PC-3 (cell line): Measurements from ENCODE around the gene MAPK8. TPM values are rescaled to one million over a fixed set of nuclear protein-coding genes. Genes with fewer than 3 reads are reported as not detected.

ENCODE experiments used
- ATAC-seq: fragments of 200-7000 bp; cut with Tn5 transposase; 2 replicates; pipeline ENCODE4 v1.9.1; 2020; ENCODE audit warnings: mild to moderate bottlenecking, moderate library complexity
- BruUV-seq: library from RNA; stranded (reverse); fragments of 400-500 nt; replicated peaks from 2 replicates; lab custom pipeline; 2021; lab: Mats Ljungman, UMichigan
- CTCF ChIA-PET: fragments of 300-600 bp; sonication (Branson Sonifier 250); formaldehyde crosslinking; loops from one replicate; lab custom pipeline; 2022; ENCODE audit warnings: antibody characterized with exemption; lab: Charles Lee
- POLR2A ChIA-PET: fragments of 300-600 bp; sonication (Branson Sonifier 250); formaldehyde crosslinking; loops from one replicate; lab custom pipeline; 2022; ENCODE audit warnings: antibody characterized with exemption; ENCODE audit not compliant: unreplicated experiment; lab: Charles Lee
- DNase-seq: peaks from one replicate; pipeline ENCODE4 v3.0.0-alpha.2; 2015
- H2AFZ ChIP-seq: fragments of 300-600 bp; sonication (generic); 2 replicates; pipeline ENCODE4 v1.6.0; 2016; ENCODE audit warnings: antibody characterized with exemption, low read length
- H3F3A ChIP-seq: fragments of 300-600 bp; sonication (generic); one replicate; pipeline ENCODE4 v1.6.0; 2017; ENCODE audit warnings: antibody characterized with exemption, low read length, control low read depth, mild to moderate bottlenecking; ENCODE audit not compliant: unreplicated experiment
- H3K27ac ChIP-seq: fragments of 300-600 bp; sonication (generic); 2 replicates; pipeline ENCODE4 v1.5.1; 2016; ENCODE audit warnings: mild to moderate bottlenecking, low read length
- H3K27me3 ChIP-seq: fragments of 300-600 bp; sonication (generic); 2 replicates; pipeline ENCODE4 v1.6.1; 2016; ENCODE audit warnings: low read length, mixed read lengths
- H3K36me3 ChIP-seq: fragments of 300-600 bp; sonication (generic); 2 replicates; pipeline ENCODE4 v1.6.1; 2016; ENCODE audit warnings: low read depth, mixed run types, low read length, mixed read lengths
- H3K4me1 ChIP-seq: fragments of 300-600 bp; sonication (generic); 2 replicates; pipeline ENCODE4 v1.5.1; 2016; ENCODE audit warnings: low read length; ENCODE audit not compliant: insufficient read depth
- H3K4me2 ChIP-seq: fragments of 300-600 bp; sonication (generic); 2 replicates; pipeline ENCODE4 v1.6.0; 2016; ENCODE audit warnings: low read length
- H3K4me3 ChIP-seq: fragments of 300-600 bp; sonication (generic); 2 replicates; pipeline ENCODE4 v1.5.1; 2016; ENCODE audit warnings: mild to moderate bottlenecking, low read length, mixed read lengths
- H3K79me2 ChIP-seq: fragments of 300-600 bp; sonication (generic); 2 replicates; pipeline ENCODE4 v1.6.1; 2017; ENCODE audit warnings: low read length, mixed read lengths
- H3K9ac ChIP-seq: fragments of 300-600 bp; sonication (generic); 2 replicates; pipeline ENCODE4 v1.6.0; 2016; ENCODE audit warnings: mild to moderate bottlenecking, low read length
- H3K9me2 ChIP-seq: fragments of 300-600 bp; sonication (generic); replicated peaks from 2 replicates; pipeline ENCODE4 v1.6.1; 2016; ENCODE audit warnings: mixed run types, low read length, mixed read lengths
- H3K9me3 ChIP-seq: fragments of 300-600 bp; sonication (generic); 2 replicates; pipeline ENCODE4 v1.6.1; 2016; ENCODE audit warnings: low read length, mixed read lengths
- H4K20me1 ChIP-seq: fragments of 300-600 bp; sonication (generic); 2 replicates; pipeline ENCODE4 v1.6.1; 2016; ENCODE audit warnings: low read length, mixed read lengths
- EZH2 ChIP-seq: fragments of 300-600 bp; sonication (generic); IDR thresholded peaks from one replicate; pipeline ENCODE4 v1.6.1; 2017; ENCODE audit warnings: antibody characterized with exemption, mild to moderate bottlenecking, low read length; ENCODE audit not compliant: unreplicated experiment
- EZH2phosphoT487 ChIP-seq: fragments of 300-600 bp; sonication (generic); IDR thresholded peaks from 2 replicates; pipeline ENCODE4 v1.6.1; 2018; ENCODE audit warnings: mild to moderate bottlenecking, antibody characterized with exemption, low read length, borderline replicate concordance
- intact Hi-C: fragments of 100-400 bp; cut with micrococcal nuclease; formaldehyde crosslinking; loops from 2 replicates; pipeline ENCODE4 v1.9.0; 2023
- total RNA-seq: library from RNA; depleted of rRNA; stranded (reverse); fragments of >200 nt; gene quantifications from 2 replicates; pipeline ENCODE4 v1.2.3, GENCODE V29; 2014
- TF ChIP-seq, protein P1 (sequence below): fragments of 300-600 bp; sonication (generic); conservative IDR thresholded peaks from 2 replicates; pipeline ENCODE4 v1.5.1; 2017; ENCODE audit warnings: antibody characterized with exemption, low read depth, mild to moderate bottlenecking, low read length

The MAPK8 gene
- total RNA-seq, 1 experiment from 2014 or later: 26.6 TPM

DNA sequence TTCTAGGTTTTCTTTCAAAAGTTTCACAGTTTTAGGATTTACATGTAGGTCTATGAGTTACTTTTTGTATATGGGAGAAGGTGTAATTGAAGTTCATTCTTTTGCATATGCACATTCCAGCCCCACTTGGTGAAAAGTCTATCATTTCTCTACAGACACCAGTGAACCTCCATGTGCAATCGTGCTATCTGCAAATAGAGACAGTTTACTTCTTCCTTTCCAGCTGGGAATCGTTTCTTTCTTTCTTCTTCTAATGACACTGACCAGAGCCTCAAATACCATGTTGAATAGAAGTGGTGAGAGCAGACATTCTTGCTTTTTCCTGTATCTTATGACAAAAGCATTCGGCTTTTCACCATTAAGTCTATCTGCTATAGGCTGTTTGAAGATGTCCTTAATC lies 175.7 kb downstream of the MAPK8 start:
- no peaks in the 10 kb centered on the region for H4K20me1 ChIP-seq
- ChIA-PET CTCF (no interaction called here), POLR2A (no interaction called here)
- H2AFZ ChIP-seq: no peak overlapping the region
- no peaks in the 10 kb centered on the region for H3K27me3 ChIP-seq
- H3F3A ChIP-seq: no peaks in the 10 kb centered on the region
- H3K79me2 ChIP-seq: no peaks in the 10 kb centered on the region
- ATAC-seq (no peak), DNase-seq (no peak)
- no peak overlapping the region for H3K4me3 ChIP-seq
- H3K4me1 ChIP-seq: no peaks in the 10 kb centered on the region
- H3K9ac ChIP-seq: no peak overlapping the region
- H3K9me3 ChIP-seq: no peaks in the 10 kb centered on the region
- TF ChIP-seq EZH2 (no peak), EZH2phosphoT487 (no peak)
- TF ChIP-seq, protein P1, sequence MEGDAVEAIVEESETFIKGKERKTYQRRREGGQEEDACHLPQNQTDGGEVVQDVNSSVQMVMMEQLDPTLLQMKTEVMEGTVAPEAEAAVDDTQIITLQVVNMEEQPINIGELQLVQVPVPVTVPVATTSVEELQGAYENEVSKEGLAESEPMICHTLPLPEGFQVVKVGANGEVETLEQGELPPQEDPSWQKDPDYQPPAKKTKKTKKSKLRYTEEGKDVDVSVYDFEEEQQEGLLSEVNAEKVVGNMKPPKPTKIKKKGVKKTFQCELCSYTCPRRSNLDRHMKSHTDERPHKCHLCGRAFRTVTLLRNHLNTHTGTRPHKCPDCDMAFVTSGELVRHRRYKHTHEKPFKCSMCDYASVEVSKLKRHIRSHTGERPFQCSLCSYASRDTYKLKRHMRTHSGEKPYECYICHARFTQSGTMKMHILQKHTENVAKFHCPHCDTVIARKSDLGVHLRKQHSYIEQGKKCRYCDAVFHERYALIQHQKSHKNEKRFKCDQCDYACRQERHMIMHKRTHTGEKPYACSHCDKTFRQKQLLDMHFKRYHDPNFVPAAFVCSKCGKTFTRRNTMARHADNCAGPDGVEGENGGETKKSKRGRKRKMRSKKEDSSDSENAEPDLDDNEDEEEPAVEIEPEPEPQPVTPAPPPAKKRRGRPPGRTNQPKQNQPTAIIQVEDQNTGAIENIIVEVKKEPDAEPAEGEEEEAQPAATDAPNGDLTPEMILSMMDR: no peak
- BruUV-seq: no TSS peak
- no peak overlapping the region for H3K27ac ChIP-seq
- H3K36me3 ChIP-seq: no peaks in the 10 kb centered on the region
- no peaks in the 10 kb centered on the region for H3K9me2 ChIP-seq
- intact Hi-C loops: no loop called here
- H3K4me2 ChIP-seq: no peak overlapping the region

DNA sequence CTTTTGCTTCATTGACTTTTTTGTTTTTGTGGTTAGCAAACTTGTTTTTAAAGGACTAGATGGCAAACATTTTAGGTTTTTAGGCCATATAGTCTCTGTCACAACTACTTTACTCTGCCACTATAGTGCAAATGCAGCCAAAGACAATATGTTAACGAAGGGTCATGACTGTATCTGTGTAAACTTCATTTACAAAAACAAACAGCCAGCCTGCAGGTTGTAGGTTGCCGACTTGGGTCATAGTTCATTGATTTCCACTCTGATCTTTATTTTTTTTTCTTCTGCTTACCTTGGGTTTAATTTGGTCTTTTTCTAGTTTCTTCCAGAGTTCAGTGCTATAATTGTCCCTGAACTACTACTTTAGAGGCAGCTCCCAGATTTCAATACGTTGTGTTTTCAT lies 178.4 kb downstream of the MAPK8 start:
- H3K4me1 ChIP-seq: no peaks in the 10 kb centered on the region
- BruUV-seq: no TSS peak
- H3K4me2 ChIP-seq: no peak overlapping the region
- H3K9me2 ChIP-seq: no peaks in the 10 kb centered on the region
- no peaks in the 10 kb centered on the region for H3K9me3 ChIP-seq
- DNase-seq: no peak
- no peak for ATAC-seq
- no peak overlapping the region for H2AFZ ChIP-seq
- H3K4me3 ChIP-seq: no peak overlapping the region
- no peaks in the 10 kb centered on the region for H3F3A ChIP-seq
- POLR2A ChIA-PET: no interaction called here
- intact Hi-C loops: no loop called here
- H3K27ac ChIP-seq: no peak overlapping the region
- H4K20me1 ChIP-seq: no peaks in the 10 kb centered on the region
- no peaks in the 10 kb centered on the region for H3K27me3 ChIP-seq
- CTCF ChIA-PET: no interaction called here
- TF ChIP-seq EZH2 (no peak), EZH2phosphoT487 (no peak)
- TF ChIP-seq, protein P1: no peak
- H3K79me2 ChIP-seq: no peaks in the 10 kb centered on the region
- H3K9ac ChIP-seq: no peak overlapping the region
- no peaks in the 10 kb centered on the region for H3K36me3 ChIP-seq

DNA sequence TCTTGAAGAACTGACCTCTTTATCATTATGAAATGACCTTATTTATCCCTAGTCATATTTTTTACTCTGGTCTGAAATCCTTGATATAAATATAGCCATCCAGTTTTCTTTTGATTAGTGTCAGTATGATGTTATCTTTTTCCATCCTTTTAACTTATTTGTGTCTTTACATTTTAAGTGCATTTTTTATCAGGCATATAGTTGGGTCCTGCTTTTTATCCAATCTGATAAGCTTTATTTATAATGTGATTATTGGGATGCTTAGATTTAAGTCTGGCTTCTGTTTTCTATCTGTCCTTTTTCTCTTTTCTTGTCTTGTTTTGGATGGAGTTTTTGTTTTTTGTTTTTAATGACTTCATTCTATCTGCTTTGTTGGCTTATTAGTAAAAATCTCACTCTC lies 179.2 kb downstream of the MAPK8 start:
- ChIA-PET CTCF (no interaction called here), POLR2A (no interaction called here)
- Histone ChIP-seq H3K27ac (no peak overlapping the region), H4K20me1 (no peaks in the 10 kb centered on the region), H3K4me2 (no peak overlapping the region), H3K9me3 (no peaks in the 10 kb centered on the region), H3K79me2 (no peaks in the 10 kb centered on the region), H3K4me3 (no peak overlapping the region), H3K27me3 (no peaks in the 10 kb centered on the region), H3K9ac (no peak overlapping the region), H3K36me3 (no peaks in the 10 kb centered on the region), H2AFZ (no peak overlapping the region), H3K4me1 (no peaks in the 10 kb centered on the region), H3K9me2 (no peaks in the 10 kb centered on the region), H3F3A (no peaks in the 10 kb centered on the region)
- DNase-seq (no peak), ATAC-seq (no peak)
- intact Hi-C loops: no loop called here
- BruUV-seq: no TSS peak
- TF ChIP-seq EZH2: no peak
